ENCODE data around the gene ZC2HC1B.
A peak's percentile ranks its signal among the peaks of the same experiment; 100 is the strongest.
"Not testable (repeated sequence)": the region's sequence is repeated elsewhere in the genome, so short reads cannot be mapped to it uniquely, and the experiment has no call there.

Gene ZC2HC1B, protein sequence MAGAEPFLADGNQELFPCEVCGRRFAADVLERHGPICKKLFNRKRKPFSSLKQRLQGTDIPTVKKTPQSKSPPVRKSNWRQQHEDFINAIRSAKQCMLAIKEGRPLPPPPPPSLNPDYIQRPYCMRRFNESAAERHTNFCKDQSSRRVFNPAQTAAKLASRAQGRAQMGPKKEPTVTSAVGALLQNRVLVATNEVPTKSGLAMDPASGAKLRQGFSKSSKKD

DNA sequence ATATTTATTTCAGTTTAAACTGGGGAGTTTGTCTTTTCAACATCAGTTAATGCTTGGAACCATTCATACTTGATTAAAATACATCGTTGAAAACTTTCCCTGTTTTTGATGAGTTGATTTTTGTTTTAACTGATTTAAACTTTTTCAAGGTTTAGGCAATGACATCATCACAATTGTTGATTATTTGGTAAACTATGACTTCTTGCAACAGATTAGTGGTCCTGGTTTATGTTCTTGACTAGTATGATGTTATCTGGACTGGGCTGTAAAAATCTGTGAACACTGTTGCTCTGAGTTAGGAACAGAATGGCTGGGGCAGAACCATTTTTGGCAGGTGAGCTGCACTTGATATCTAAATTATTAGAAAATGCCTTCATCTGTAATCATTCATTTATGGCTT, at the start of gene ZC2HC1B:
TSS of gene ZC2HC1B (plus strand) at position 241 of the 400 bp plus-strand sequence. CDS start at position 307, 66 bp downstream.
- FAIRE-seq (no peak), DNase-seq (ENCODE audit: extremely low spot score, insufficient read length, low read depth) (no peak)

DNA sequence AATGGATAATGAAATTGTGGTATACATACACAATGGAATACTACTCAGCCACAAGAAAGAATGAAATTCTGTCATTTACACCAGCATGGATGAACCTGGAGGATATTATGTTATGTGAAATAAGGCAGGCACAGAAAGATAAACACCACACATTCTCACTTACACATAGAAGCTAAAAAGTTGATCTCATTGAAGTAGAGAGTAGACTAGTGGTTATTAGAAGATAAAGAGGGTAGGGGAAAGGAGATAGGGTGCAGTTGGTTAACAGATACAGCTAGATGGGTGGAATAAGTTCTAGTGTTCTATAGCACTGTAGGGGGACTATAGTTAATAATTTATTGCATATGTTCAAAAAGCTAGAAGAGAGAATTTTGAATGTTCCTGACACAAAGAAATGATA, 46.7 kb upstream of the ZC2HC1B start:
- DNase-seq (ENCODE audit: extremely low spot score, insufficient read length, low read depth): no peak

DNA sequence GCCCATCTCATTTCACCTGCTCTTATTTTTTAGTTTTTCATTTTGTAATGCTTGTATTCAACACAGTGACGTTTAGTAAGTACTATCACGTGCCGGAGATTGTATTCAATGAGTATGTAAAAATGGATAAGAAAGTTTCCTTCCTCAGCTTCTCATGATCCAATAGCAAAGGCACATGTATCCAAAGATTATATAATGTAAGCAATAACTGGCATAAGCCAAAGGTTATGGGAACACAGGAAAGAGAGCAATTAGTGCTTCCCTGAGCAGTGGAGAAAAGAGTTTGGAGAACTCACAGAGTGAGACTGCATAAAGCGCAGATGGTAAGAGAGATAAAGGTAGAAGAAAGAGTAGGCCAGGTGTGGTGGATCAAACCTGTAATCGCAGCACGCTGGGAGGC, 42.9 kb upstream of the ZC2HC1B start:
- DNase-seq (ENCODE audit: extremely low spot score, insufficient read length, low read depth) (no peak), FAIRE-seq (no peak)

More for the DNA sequence above, 46.7 kb upstream of the ZC2HC1B start:
- FAIRE-seq: no peak

DNA sequence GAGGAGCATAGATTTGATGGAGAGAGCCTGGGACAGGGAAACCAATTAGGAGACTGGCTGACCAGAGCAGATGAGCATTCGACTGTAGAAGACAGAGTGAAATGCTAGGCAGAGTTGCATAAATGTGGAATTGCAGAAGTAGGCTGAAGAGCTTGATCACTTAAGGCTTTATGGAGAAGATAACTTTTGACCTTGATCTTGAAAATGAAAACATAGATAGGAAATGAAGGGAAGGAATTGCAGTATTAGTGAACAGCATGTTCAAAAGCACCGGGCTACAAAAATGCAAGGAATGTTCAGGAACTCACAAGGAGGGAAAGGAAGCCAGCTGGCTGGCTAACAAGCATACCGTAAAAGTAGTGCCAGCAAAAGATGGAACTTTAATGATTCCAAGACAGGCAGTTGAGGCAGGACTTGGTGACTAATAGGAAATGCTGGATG, 41.7 kb upstream of the ZC2HC1B start:
- DNase-seq (ENCODE audit: extremely low spot score, insufficient read length, low read depth) (no peak), FAIRE-seq (no peak)

DNA sequence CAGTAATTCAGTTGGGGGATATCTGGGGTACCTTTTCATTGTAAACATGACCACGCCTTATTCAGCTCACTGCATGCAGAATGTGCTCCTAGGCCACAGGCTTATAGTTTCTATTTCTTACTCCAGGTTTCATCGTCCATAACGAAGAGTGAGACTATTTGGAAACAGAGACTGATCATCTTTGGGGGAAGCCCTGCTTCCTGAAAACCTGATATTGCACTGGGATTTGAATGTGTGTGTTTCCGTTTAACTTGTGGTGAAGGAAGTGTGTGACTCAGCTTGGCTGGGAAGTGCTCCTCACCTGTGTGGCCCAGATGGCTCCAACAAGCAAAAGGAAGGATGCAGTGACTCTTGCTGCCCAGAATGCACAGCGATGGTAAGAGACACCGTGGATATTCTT, 40.7 kb upstream of the ZC2HC1B start:
- FAIRE-seq (no peak), DNase-seq (ENCODE audit: extremely low spot score, insufficient read length, low read depth) (no peak)

DNA sequence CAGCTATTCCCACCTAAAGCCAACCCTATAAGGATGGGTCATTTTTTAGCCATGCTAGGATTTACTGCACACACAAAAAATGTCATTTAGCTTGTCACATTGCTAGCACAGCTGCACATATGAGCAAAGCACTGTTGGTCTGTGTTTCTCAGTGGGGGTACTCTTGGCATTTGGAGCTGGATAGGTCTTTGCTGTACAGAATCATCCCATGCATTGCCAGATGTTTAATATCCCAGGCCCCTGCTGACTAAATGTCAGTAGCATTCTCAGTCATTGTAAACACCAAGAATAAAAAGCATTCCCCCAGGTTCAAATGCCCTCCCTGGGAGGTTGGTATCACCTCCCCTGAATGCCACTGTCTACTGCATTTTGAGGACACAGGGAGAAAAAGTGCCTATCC, 35.7 kb upstream of the ZC2HC1B start:
- FAIRE-seq (no peak), DNase-seq (ENCODE audit: extremely low spot score, insufficient read length, low read depth) (no peak)

DNA sequence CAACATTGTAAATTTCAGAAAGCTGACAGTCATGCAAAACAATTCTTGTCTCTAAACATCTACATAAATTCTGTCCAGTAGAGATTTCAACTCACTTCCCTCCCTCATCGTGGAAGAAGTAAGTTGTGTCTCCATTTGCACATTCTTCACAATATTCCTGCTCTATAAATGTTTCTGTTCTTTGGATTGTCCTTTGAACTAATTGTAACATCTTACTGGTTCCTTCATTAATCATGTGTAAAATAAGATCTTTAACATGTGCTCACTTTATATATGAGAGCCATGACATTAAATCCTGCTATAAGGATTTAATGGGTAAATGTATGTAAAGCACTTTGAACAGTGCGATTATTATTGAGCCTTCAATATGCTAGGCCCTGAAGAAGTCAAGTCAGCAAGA, 28.1 kb upstream of the ZC2HC1B start:
- DNase-seq (ENCODE audit: extremely low spot score, insufficient read length, low read depth) (no peak), FAIRE-seq (no peak)

DNA sequence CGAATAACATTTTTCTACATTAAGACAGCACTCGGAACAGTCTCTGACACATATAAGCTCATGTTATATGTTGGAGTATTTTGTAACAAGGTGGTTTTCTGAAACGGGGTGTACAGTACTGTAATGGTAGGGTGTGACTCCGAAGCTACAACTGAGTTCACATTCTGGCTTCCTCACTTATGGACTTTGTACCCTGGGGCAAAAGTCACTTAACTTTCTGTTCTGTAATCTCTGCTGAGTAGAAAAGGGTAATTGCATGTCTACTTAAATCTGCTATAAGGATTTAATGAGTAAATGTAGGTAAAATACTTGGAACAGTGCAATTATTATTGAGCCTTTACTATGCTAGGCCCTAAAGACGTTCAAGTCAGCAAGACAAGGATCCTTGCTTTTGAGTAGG, 25.9 kb upstream of the ZC2HC1B start:
- DNase-seq (ENCODE audit: extremely low spot score, insufficient read length, low read depth) (no peak), FAIRE-seq (no peak)

DNA sequence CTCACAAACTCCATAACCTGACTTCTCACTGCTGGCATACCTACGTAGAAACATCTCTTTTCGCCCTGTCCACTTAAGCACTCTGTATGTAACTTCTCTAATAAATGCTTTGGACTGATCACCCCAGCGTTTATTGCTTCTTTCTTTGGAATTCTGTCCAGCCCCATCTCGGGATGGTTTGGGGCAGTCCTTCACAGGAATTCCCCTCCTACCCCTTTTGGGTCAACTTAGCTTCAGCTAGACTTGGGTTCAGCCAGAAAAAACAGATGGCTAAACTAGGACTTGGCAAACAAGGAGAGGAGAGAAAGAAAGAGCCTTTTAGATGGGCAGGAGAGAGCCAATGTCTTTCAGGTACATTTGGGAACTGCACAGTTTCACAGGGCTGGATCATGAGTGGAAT, 25.1 kb upstream of the ZC2HC1B start:
- no peak for FAIRE-seq

DNA sequence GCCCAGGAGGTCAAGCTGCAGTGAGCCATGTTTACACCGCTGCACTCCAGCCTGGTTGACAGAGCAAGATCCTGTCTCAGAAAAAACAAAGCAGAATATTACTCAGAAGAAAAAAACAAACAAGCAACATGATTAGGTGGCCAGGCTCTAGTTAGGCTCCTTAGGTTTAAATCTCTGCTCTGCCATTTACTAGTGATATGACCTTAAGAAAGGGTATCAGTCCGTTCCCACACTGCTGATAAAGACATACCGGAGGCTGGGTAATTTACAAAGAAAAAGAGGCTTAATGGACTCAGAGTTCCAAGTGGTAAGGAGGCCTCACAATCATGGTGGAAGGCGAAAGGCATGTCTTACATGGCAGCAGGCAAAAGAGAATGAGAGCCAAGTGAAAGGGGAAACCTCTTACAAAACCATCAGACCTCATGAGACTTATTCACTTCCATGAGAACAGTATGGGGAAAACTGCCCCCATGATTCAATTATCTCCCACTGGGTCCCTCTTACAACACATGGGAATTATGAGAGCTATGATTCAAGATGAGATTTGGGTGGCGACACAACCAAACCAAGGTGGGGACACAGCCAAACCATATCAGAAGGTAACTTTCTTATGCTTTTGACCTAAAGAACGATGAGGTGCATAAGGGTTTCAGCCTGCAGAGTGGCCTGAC, 23.5 kb upstream of the ZC2HC1B start:
- FAIRE-seq (no peak), DNase-seq (ENCODE audit: extremely low spot score, insufficient read length, low read depth) (no peak)

More for the DNA sequence above, 25.1 kb upstream of the ZC2HC1B start:
- no peak for DNase-seq (ENCODE audit: extremely low spot score, insufficient read length, low read depth)

DNA sequence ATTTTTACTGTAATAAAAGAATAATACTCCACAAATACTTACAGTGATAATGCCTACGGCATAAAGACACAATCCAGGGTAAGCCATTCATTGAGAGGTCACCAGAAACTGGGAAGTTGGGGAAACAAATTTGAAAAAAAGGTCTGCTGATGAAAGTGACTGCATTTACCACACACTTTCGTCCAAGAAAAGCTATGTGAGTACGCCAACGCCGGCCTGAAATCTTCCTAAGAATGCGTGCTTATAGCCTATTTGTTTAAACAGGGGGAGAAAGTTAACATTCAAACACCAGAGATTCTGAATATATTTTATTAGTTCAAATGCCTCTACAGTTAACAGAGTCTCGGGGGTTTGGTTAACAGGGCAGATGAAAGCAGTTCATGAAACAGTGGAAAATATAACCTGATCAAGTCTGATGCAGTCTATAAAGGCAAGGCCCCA, 21.8 kb upstream of the ZC2HC1B start:
- FAIRE-seq (no peak), DNase-seq (ENCODE audit: extremely low spot score, insufficient read length, low read depth) (no peak)

DNA sequence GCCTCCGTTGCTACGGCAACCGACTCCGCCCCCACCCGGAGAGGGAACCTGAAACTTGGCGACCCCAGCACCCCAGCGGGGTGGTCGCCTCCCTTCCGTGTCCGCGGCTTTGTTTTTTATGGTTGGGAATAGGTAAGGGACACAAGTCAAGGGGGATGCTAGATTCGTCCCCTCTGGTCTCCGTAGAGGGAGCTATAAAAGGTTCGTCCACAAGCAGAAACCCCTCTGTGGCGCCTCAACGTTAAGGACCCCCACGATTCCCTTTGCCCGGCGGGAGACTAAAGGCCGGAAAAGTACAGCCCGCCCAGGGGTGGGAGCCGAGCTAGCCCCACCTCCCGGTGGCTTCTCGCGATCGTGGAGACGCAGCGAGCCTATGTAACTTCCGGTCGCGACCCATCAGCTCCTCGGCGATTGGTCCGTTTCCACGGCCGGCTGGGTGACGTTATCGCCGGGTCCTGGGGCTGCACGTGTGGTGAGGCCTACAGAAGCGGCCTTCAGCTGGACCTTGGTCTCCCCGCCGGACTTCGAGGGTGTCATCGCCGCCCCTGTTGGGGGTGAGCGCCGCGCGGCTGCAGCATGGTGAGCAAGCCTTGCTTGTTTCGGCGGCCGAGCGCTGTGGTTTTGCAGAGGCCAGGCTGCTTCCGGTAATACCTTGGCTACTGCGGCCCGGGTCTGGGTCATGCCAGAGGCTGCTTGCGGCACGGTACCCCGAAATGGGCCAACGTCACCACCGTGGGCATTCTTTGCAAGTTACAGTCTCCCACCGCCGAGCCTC, 21.2 kb upstream of the ZC2HC1B start, which contains the start of gene LTV1:
TSS of gene LTV1 (plus strand) at position 437 of the 775 bp plus-strand sequence. CDS start at position 577, 140 bp downstream.
- DNase-seq (ENCODE audit: extremely low spot score, insufficient read length, low read depth): peak; percentile 97
- FAIRE-seq: peak; percentile 97

DNA sequence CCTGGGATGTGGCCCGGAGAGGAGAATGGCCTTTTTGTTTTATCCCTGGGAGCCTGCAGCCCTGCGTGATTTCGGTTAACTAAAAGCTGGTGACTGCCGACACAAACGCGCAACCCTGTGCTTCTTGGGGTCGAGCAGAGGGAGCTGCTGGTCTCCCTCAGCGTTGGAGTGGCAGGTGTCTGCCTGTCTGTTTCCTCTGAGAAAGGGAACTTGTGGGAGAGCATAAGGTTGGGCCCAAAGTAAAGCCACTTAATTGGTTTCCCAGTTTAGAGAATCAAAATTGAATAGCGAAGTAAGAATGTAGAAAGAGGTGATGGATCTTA, 20.6 kb upstream of the ZC2HC1B start:
- DNase-seq (ENCODE audit: extremely low spot score, insufficient read length, low read depth) (no peak), FAIRE-seq (no peak)

DNA sequence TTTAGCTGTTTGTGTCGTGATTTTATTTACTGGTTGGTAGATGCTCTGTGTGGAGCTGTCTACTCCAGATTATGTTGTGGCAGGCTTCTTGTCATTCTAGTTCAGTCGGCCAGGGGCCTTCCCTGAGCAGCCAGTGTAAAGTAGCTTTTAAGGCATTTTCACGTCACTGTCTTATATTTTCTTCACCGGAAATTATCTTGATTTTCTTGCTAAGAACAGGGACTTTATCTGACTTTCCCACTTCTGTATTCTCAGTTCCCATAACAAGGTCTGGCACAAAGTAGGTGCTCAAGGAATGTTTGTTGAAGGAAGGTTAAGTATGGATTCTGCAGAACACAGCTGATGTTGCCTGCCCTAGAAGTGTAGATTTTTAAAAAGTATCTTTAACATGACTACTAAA, 20.3 kb upstream of the ZC2HC1B start:
- FAIRE-seq (no peak), DNase-seq (ENCODE audit: extremely low spot score, insufficient read length, low read depth) (no peak)

DNA sequence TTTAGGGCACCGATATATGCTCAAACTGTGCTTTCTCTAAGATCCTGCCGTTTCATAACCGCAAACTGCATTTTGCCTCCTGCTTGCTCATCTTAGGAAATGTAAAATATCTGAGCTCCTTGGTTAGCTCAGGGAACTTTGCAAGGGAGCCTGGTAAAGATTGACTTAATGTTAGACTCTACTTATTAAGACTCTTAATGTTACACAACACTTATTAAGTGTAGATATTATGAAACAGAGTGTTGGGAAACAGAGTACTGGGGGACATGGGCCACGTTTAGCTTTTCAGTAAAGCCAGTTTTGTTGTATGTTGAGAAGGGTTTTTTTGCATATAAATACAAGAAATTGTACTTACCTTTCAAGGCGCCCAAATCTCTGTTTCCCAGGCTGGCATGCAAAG, 19.2 kb upstream of the ZC2HC1B start:
- no peak for FAIRE-seq

DNA sequence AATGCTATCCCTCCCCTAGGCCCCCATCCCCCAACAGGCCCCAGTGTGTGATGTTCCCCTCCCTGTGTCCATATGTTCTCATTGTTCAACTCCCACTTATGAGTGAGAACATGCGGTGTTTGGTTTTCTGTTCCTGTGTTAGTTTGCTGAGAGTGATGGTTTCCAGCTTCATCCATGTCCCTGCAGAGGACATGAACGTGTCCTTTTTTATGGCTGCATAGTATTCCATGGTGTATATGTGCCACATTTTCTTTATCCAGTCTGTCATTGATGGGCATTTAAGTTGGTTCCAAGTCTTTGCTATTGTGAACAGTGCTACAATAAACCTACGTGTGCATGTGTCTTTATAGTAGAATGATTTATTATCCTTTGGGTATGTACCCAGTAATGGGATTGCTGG, 12.6 kb upstream of the ZC2HC1B start:
- FAIRE-seq; DNase-seq (ENCODE audit: extremely low spot score, insufficient read length, low read depth): not testable (repeated sequence)

More for the DNA sequence above, 19.2 kb upstream of the ZC2HC1B start:
- no peak for DNase-seq (ENCODE audit: extremely low spot score, insufficient read length, low read depth)

DNA sequence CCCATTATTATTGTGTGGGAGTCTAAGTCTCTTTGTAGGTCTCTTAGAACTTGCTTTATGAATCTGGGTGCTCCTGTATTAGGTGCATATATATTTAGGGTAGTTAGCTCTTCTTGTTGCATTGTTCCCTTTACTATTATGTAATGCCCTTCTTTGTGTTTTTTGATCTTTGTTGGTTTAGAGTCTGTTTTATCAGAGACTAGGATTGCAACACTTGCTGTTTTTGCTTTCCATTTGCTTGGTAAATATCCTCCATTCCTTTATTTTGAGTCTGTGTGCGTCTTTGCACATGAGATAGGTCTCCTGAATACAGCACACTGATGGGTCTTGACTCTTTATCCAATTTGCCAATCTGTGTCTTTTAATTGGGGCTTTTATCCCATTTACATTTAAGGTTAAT, 9.2 kb upstream of the ZC2HC1B start:
- not testable (repeated sequence) for DNase-seq (ENCODE audit: extremely low spot score, insufficient read length, low read depth); FAIRE-seq

DNA sequence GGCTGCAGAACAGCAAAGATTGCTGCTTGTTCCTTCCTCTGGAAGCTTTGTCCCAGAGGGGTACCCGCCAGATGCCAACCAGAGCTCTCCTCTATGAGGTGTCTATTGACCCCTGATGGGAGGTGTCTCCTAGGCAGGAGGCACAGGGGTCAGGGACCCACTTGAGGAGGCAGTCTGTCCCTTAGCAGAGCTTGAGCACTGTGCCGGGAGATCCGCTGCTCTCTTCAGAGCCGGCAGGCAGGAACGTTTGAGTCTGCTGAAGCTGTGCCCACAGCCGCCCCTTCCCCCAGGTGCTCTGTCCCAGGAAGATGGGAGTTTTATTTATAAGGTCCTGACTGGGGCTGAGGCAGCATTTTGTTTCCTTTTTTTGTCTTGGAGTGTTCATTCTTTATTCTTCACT, 7.5 kb upstream of the ZC2HC1B start:
- not testable (repeated sequence) for FAIRE-seq

DNA sequence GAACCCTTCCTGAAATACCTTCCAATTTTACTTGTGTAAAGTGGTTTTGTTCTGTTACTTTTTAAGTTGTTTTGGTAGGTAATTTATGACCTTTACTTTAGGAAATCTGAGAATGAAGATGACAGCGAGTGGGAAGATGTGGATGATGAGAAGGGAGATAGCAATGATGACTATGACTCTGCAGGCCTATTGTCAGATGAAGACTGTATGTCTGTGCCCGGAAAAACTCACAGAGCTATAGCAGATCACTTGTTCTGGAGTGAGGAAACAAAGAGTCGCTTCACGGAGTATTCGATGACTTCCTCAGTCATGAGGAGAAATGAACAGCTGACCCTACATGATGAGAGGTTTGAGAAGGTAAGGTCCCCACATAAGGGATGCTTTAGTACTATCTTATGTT, 6.6 kb upstream of the ZC2HC1B start:
- no peak for FAIRE-seq
- DNase-seq (ENCODE audit: extremely low spot score, insufficient read length, low read depth): no peak

More for the DNA sequence above, 7.5 kb upstream of the ZC2HC1B start:
- DNase-seq (ENCODE audit: extremely low spot score, insufficient read length, low read depth): not testable (repeated sequence)

DNA sequence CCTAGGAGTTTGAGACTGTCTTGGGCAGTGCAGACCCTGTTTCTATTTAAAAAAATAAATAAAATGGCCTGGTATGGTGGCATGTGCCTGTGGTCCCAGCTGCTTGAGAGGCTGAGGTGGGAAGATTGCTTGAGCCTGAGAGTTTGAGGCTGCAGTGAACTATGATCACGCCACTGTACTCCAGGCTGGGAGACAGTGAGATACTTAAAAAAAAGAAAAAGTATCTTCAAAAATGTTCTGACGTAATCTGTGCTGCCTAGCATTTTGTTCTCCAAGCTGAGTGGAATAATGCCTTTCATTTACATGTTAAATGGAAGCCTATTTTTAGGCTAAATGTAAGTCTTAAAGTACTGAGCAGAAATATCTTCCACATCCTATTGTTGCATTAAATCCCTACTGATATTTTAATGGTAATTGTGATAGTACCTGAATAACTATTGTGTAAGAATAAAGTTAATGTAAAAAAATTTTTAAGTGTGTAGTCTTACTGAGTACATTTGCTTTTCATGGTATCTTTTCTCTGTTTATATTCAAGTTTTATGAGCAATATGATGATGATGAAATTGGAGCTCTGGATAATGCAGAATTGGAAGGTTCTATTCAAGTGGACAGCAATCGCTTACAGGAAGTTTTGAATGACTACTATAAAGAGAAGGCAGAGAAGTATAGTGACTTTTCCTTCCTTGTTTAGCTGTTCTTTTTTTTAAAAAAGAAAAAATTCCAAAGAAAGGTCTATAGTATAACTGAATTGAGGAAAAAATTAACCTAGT, 4.2 kb upstream of the ZC2HC1B start:
- FAIRE-seq (no peak), DNase-seq (ENCODE audit: extremely low spot score, insufficient read length, low read depth) (no peak)

Data from GM18507 (cell line).